Bone marrow (tissue), 2 donors: ENCODE results near the gene RABEPK.
"Not testable (repeated sequence)": the region's sequence is repeated elsewhere in the genome, so short reads cannot be mapped to it uniquely, and the experiment has no call there.

ENCODE experiments used
- DNase-seq, 2 donors: peaks; one replicate each; lab custom pipeline; 2025; lab: John Stamatoyannopoulos, UW

The RABEPK gene

GRCh38 chr9:125195591-125195990, 4.8 kb upstream of the RABEPK start:
- DNase-seq = not testable (repeated sequence)

- DNase-seq = no peak
Observed at GRCh38 chr9:125202846-125203618, 2.7 kb downstream of the RABEPK start.

GRCh38 chr9:125204477-125204876, 4.1 kb downstream of the RABEPK start:
- DNase-seq = no peak

GRCh38 chr9:125214186-125214585, 13.8 kb downstream of the RABEPK start:
- no peak for DNase-seq

- no peak for DNase-seq
Observed at GRCh38 chr9:125218621-125219020, 18.3 kb downstream of the RABEPK start.

GRCh38 chr9:125224858-125225257, 24.5 kb downstream of the RABEPK start:
- not testable (repeated sequence) for DNase-seq

- no peak for DNase-seq
Observed at GRCh38 chr9:125227761-125228160, 27.4 kb downstream of the RABEPK start.

- DNase-seq = no peak
Observed at GRCh38 chr9:125233678-125234077, 33.3 kb downstream of the RABEPK start.

- DNase-seq = not testable (repeated sequence)
Observed at GRCh38 chr9:125234099-125234498, 33.8 kb downstream of the RABEPK start.

- no peak for DNase-seq
Observed at GRCh38 chr9:125235804-125236519, 35.6 kb downstream of the RABEPK start.

GRCh38 chr9:125236520-125237159, 36.3 kb downstream of the RABEPK start:
- DNase-seq = not testable (repeated sequence)

- DNase-seq = no peak
Observed at GRCh38 chr9:125238127-125238914, 38.0 kb downstream of the RABEPK start.

- no peak for DNase-seq
Observed at GRCh38 chr9:125238915-125239446, 38.6 kb downstream of the RABEPK start.

GRCh38 chr9:125239631-125240597, 39.6 kb downstream of the RABEPK start:
- no peak for DNase-seq

- no peak for DNase-seq
Observed at GRCh38 chr9:125240649-125240999, 40.3 kb downstream of the RABEPK start.

- peak; percentile 93 to 99 for DNase-seq
Observed at GRCh38 chr9:125241000-125241862, 40.9 kb downstream of the RABEPK start, which contains the start of gene HSPA5. HSPA5 (minus strand) TSS chr9:125241343; CDS start chr9:125241126, 217 bp downstream.

GRCh38 chr9:125241863-125242739, 41.8 kb downstream of the RABEPK start:
- DNase-seq = no peak

GRCh38 chr9:125243792-125244260, 43.5 kb downstream of the RABEPK start:
- no peak for DNase-seq
